T-helper 2 cell treated with Interferon-gamma antibody and Interleukin-4, amounts not matched to agents 5 μg/mL and 100 μg/mL, for 36 hours (primary cell): ENCODE measurements around the gene KRTAP12-1.
"Not testable (repeated sequence)": the region's sequence is repeated elsewhere in the genome, so short reads cannot be mapped to it uniquely, and the experiment has no call there.

Source experiments
- DNase-seq: peaks from one replicate; pipeline ENCODE4 v3.0.0; 2021; ENCODE audit warnings: low spot score
- H3K27ac Mint-ChIP-seq: one replicate; pipeline ENCODE4 v1.8.0; 2021; ENCODE audit warnings: mild to moderate bottlenecking, mixed read lengths
- H3K27me3 Mint-ChIP-seq: one replicate; pipeline ENCODE4 v1.8.0; 2021; ENCODE audit warnings: low read depth, mixed read lengths
- H3K36me3 Mint-ChIP-seq: one replicate; pipeline ENCODE4 v1.8.0; 2021; ENCODE audit warnings: low read depth, mixed read lengths
- H3K4me1 Mint-ChIP-seq: one replicate; pipeline ENCODE4 v1.8.0; 2021; ENCODE audit warnings: low read depth, mixed read lengths
- H3K4me3 Mint-ChIP-seq: one replicate; pipeline ENCODE4 v1.8.0; 2022; ENCODE audit warnings: mild to moderate bottlenecking, moderate library complexity, mixed read lengths
- H3K9me3 Mint-ChIP-seq: one replicate; pipeline ENCODE4 v1.8.0; 2021; ENCODE audit warnings: mixed read lengths

The KRTAP12-1 gene

DNA sequence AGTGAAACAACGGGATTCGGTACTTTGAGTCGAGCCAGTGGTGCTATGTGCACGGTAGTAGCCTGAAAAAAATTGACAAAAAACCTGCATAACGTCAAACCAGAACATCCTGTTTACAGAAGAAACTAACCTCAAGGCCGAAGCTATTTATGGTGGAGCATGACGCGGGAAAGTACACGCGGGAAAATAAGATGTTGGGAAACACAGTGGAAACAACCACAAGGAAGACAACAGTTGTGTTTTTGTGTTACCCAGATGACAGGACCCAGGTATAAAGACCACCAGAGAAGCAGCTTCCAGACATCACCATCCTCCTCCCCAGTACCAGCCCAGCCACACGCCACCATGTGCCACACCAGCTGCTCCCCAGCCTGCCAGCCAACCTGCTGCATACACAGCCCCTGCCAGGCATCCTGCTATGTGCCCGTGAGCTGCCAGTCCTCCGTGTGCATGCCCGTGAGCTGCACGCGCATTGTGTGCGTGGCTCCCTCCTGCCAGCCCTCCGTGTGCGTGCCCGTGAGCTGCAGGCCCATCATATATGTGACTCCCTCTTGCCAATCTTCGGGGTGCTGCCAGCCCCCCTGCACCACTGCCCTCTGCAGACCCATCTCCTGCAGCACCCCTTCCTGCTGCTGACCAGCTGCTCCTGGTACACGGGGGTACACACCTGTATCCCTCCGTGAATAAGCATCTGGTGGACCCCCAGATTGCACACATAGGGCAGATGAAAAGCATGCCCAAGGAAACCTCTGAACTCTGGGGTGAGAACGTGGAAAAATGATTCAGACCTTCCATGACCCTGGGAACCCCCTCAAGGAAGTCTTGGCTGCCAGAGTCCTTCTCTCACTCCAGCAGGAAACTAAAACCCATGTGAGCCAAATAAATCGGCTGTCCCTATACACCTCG is 24.1 kb downstream of the KRTAP12-1 start, which contains the start of gene KRTAP12-3:
TSS of gene KRTAP12-3 (plus strand) at position 298 of the 906 bp plus-strand sequence. CDS start at position 346, 48 bp downstream.
- Mint-ChIP-seq H3K9me3 (peaks cover 36% of the 10 kb centered on the region), H3K27ac (peak within 1 kb of the TSS; percentile 93), H3K27me3 (peaks cover 13% of the 10 kb centered on the region), H3K4me3 (peak within 1 kb of the TSS; percentile 70), H3K4me1 (peaks cover 46% of the 10 kb centered on the region), H3K36me3 (peaks cover 37% of the 10 kb centered on the region)
- DNase-seq, result peak; percentile 14

DNA sequence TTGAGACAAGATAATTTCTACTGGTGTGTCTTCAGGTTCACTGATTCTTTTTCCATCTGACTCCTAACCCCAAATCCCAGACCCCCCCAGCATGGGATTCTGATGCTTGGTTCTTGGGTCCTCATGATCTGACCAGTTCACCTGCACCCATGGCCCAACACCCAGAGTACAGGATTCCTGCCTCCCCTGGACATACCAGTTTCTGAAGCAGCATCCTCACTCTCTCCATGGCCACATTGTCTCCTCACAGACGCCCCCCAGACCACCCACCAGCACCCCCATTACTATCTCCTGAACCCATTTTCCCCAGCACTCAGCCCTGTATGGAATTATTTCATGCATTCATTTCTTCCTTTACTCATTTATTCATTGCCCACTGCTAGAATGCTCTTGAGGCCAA is 25.1 kb downstream of the KRTAP12-1 start:
- Mint-ChIP-seq H3K36me3 (peaks cover 37% of the 10 kb centered on the region), H3K4me1 (peaks cover 46% of the 10 kb centered on the region), H3K27me3 (peaks cover 7% of the 10 kb centered on the region), H3K27ac (peak overlapping the region; percentile 93), H3K9me3 (peaks cover 36% of the 10 kb centered on the region), H3K4me3 (peak overlapping the region; percentile 70)
- no peak for DNase-seq

DNA sequence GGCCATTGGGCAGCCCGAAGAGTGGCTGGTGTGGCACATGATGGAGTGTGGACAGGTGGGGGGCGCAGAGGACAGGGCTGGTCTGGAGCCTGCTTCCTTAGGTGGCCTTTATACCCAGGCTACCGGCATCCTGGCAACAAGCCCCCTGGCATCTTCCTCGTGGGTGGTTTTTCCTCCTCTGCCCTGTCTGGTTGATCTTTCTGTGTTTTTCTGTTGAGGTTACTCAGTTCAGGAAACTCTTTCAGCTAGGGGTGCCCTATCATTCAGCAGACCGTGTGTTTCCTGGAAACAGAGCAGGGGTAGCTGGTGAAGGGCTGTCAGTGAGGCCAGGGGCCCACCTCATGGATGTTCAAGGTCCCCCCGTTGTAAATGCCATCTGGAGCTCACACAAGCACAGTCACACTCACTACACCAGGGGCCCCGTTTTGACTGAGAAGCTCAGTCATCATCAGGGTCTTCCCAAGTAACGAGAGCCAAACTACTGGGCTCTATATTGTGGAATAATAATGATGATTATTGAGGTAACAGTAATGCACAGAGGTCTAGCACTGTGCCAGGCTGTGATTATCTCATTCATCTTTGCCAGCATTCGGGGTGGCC is 27.3 kb downstream of the KRTAP12-1 start, which contains the start of gene KRTAP12-4:
TSS of gene KRTAP12-4 (minus strand) at position 84 of the 600 bp plus-strand sequence. CDS start at position 39, 45 bp downstream.
- peaks cover 37% of the 10 kb centered on the region for H3K36me3 Mint-ChIP-seq
- peaks cover 44% of the 10 kb centered on the region for H3K4me1 Mint-ChIP-seq
- peaks cover under 1% of the 10 kb centered on the region for H3K27me3 Mint-ChIP-seq
- no peak for DNase-seq
- H3K9me3 Mint-ChIP-seq, result peaks cover 32% of the 10 kb centered on the region
- no peak within 1 kb of the TSS for H3K4me3 Mint-ChIP-seq
- peak within 1 kb of the TSS; percentile 50 for H3K27ac Mint-ChIP-seq

DNA sequence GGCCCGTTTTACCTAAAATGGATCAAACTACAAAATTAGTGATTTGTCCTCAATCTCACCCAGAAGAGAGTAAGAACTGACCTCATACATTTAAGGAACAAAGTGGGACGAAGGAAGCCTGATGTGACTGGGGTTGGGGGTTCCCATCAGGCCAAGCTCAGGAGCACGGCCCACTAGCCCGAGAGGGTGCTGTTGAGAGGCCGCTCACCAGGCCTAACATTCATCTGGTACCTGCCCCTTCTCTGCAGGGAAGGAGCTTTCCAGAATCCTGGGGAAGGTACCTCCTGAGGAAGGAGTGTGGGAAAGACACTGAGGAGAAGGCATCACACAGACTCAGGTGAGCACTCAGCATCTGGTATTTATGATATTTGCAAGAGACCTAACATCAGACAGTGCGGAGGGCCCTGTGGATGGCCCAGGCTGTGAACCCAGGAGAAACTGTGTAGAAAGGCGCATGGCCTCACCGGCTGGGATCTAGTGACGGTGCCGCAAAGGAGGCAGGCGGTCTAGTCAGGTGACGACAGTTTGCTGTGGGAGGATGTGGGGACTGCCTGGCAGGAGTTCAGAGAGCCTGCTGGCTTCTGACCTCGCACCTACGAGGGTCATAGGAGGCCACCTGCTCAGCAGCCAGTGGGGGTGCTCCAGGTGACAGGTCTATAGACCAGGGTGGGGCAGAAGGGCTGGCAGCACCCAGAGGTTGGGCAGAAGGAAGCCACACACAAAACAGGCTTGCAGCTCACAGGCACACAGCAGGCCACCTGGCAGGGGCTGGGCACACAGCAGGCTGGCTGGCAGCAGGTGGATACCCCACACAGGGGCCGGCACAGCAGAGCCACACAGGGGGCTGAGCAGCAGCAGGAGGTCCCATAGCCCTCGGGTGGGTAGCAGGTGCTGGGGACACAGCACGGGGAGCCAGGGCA is 28.0 kb downstream of the KRTAP12-1 start:
- peak overlapping the region; percentile 50 for H3K27ac Mint-ChIP-seq
- peaks cover 37% of the 10 kb centered on the region for H3K36me3 Mint-ChIP-seq
- DNase-seq, result no peak
- H3K4me1 Mint-ChIP-seq, result peaks cover 37% of the 10 kb centered on the region
- no peaks in the 10 kb centered on the region for H3K27me3 Mint-ChIP-seq
- peaks cover 28% of the 10 kb centered on the region for H3K9me3 Mint-ChIP-seq
- H3K4me3 Mint-ChIP-seq, result no peak overlapping the region

DNA sequence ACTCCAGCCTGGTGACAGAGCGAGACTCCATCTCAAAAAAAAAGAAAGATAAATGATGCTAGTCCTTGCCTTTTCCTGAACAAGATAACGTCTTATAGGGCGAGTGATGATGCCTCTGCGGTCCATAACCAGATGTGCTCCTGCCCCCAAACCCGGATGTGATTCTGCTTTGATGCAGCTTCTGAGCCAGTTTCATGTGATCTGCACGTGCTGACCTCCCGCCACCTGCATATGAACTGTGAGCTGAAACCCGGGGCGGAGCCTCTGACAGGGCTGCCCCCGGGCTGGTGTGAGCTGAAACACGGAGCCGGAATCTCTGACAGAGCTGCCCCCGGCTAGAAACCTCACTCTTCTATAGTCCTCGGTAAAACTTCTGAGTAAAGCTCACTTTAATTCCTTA is 28.8 kb downstream of the KRTAP12-1 start:
- no peak overlapping the region for H3K27ac Mint-ChIP-seq
- H3K4me3 Mint-ChIP-seq, result no peak overlapping the region
- peaks cover 30% of the 10 kb centered on the region for H3K36me3 Mint-ChIP-seq
- H3K4me1 Mint-ChIP-seq, result peaks cover 29% of the 10 kb centered on the region
- no peaks in the 10 kb centered on the region for H3K27me3 Mint-ChIP-seq
- peaks cover 20% of the 10 kb centered on the region for H3K9me3 Mint-ChIP-seq
- DNase-seq, result no peak

DNA sequence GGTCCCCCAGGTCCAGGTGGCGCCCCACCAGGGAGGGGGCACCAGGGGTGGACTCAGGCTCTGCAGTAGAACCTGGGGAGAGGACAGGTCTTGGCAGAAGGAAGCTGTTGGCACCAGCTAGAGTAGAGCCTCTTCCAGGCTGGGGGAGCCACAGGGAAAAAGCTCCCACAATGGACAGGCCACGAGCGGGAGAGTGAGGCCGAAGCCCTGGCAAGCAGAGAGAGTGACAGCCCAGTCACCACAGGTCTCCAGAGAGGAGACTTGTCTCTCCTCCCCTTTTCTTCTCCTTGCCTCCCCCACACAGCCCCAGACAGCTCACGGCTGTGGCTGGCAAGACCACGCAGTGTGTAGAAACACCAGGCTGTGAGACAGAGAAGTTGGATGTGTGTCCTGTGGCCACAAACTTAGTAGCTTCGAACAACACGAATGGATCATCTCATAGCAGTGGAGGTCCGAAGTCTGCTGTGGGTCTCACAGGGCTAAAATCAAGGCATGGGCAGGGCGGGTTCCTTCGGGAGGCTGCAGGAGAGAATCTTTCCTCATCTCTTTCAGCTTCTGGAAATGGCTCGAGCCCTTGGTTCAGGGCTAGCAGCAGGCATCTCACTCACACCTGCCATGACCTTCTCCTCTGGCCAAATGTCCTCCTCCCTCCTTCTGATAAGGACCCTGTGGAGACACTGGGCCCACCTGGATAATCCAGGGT is 30.8 kb downstream of the KRTAP12-1 start:
- H3K27me3 Mint-ChIP-seq, result no peaks in the 10 kb centered on the region
- H3K27ac Mint-ChIP-seq, result no peak overlapping the region
- DNase-seq, result no peak
- H3K36me3 Mint-ChIP-seq, result peaks cover 12% of the 10 kb centered on the region
- H3K9me3 Mint-ChIP-seq, result peaks cover 9% of the 10 kb centered on the region
- peaks cover 11% of the 10 kb centered on the region for H3K4me1 Mint-ChIP-seq
- no peak overlapping the region for H3K4me3 Mint-ChIP-seq

DNA sequence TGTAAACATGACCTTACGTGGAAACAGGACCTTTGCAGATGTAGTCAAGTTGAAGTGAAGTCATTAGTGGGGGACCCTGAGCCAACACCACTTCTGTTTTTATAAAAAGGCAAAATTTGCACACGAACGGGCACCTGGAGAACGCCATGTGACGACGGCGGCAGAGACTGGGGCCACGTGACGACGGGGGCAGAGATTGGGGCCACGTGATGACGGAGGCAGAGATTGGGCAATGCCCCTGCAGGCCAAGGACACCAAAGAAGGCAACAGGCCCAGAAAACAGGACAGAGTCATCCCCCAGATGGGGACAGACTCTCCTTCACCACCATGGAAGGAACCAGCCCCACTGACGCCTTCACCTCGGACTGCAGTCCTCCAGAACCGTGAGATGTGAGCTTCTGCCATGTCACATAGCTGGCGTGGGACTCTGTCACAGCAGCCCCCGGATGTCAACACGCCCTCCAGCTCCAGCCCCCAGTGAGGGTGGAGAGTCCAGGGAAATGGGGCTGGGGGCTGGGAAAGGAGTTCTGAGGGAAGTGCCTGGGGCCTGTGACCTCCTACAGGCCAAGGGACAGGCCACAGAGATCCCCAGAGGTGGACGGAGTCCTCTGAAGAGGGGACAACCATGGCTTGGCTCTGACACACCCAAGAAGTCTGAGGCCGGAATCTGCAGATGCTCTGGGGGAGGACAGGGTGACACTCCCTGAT is 31.5 kb downstream of the KRTAP12-1 start:
- H3K4me3 Mint-ChIP-seq, result no peak overlapping the region
- H3K36me3 Mint-ChIP-seq, result peaks cover 7% of the 10 kb centered on the region
- peaks cover 11% of the 10 kb centered on the region for H3K4me1 Mint-ChIP-seq

DNA sequence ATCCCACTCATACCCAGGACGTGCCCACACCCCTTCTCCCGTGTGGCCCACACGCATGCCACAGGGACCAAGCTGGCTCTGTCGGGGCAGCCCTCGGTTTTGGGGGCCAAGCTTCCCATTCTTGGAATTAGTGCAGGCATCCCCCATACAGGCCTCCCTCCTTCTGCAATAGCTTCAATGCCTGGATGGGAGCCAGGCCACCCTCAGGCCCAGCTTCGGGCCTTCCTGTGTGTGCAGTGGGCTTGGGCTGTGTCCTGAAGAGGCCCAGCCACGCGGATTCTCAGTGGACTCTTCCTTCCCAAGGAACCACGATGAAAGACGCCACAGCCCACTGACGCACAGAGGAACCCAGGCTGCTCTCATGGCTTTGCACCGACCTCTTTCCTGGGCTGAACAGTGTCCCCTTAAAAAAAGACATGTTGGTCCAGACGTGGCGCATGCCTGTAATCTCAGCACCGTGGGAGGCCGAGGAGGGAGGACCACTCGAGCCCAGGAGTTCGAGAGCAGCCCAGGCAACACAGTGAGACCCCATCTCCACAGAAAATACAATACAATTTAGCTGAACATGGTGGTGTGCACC is 32.4 kb downstream of the KRTAP12-1 start:
- Mint-ChIP-seq H3K4me3 (no peak overlapping the region), H3K36me3 (peaks cover 7% of the 10 kb centered on the region), H3K9me3 (peaks cover 13% of the 10 kb centered on the region), H3K4me1 (peaks cover 9% of the 10 kb centered on the region), H3K27ac (no peak overlapping the region), H3K27me3 (no peaks in the 10 kb centered on the region)
- DNase-seq, result no peak

More for the DNA sequence above, 31.5 kb downstream of the KRTAP12-1 start:
- Mint-ChIP-seq H3K9me3 (peaks cover 7% of the 10 kb centered on the region), H3K27me3 (no peaks in the 10 kb centered on the region), H3K27ac (no peak overlapping the region)
- DNase-seq, result no peak

DNA sequence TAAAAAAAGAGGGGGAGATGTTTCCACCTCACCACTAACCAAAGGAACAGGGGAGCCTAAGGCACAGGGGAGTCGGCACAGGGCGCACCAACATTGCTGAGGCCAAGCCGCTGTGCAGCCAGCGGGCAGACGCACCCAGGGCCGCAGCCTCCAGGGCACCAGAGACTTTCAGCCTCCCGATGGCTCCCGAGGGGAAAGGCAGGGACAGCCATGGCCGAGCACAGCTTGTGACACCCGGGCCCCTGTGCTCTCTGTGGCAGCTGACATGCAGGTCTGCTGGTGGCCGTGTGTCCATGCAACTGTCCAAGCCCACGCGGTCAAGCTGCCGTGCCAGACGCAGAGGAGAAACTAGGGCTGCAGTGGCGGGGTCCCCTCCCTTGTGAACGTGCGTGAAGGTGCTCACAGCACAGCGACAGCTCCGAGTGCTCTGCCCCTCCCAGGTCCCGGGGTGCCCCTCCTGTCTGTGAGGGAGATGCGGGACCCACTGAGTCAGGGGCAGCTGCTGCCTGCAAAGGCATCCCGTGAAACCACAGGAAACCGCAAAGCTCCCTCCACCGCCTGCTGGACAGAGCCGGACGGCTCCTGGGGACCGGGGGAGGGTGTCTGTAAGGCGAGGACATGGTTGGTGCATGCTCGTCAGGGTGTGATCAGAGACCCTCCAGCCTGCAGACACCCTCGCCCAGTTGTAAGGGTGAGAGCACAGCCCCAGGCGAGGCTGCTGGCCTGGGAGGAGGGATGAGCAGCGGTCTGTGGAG is 33.2 kb downstream of the KRTAP12-1 start:
- Mint-ChIP-seq H3K27ac (no peak overlapping the region), H3K4me1 (peaks cover 3% of the 10 kb centered on the region), H3K36me3 (peaks cover 6% of the 10 kb centered on the region), H3K9me3 (peaks cover 22% of the 10 kb centered on the region), H3K4me3 (no peak overlapping the region), H3K27me3 (no peaks in the 10 kb centered on the region)
- no peak for DNase-seq

DNA sequence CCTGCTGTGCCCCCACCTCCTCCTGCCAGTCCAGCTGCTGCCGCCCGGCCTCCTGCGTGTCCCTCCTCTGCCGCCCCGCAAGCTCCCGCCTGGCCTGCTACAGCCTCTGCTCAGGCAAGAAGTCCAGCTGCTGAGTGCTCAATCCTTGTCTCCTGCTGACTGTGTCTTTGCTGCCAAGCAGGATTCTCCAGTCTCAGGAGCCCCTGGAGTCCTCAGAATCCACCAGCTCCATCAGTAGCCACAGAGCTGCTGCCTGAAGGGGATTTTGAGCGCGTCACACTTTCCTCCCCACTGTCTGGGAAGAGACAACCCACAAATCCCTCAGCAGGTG is 34.8 kb downstream of the KRTAP12-1 start:
- no peaks in the 10 kb centered on the region for H3K4me1 Mint-ChIP-seq
- peaks cover 5% of the 10 kb centered on the region for H3K36me3 Mint-ChIP-seq
- no peaks in the 10 kb centered on the region for H3K27me3 Mint-ChIP-seq
- peaks cover 34% of the 10 kb centered on the region for H3K9me3 Mint-ChIP-seq
- H3K4me3 Mint-ChIP-seq, result no peak overlapping the region
- no peak for DNase-seq
- H3K27ac Mint-ChIP-seq, result no peak overlapping the region

DNA sequence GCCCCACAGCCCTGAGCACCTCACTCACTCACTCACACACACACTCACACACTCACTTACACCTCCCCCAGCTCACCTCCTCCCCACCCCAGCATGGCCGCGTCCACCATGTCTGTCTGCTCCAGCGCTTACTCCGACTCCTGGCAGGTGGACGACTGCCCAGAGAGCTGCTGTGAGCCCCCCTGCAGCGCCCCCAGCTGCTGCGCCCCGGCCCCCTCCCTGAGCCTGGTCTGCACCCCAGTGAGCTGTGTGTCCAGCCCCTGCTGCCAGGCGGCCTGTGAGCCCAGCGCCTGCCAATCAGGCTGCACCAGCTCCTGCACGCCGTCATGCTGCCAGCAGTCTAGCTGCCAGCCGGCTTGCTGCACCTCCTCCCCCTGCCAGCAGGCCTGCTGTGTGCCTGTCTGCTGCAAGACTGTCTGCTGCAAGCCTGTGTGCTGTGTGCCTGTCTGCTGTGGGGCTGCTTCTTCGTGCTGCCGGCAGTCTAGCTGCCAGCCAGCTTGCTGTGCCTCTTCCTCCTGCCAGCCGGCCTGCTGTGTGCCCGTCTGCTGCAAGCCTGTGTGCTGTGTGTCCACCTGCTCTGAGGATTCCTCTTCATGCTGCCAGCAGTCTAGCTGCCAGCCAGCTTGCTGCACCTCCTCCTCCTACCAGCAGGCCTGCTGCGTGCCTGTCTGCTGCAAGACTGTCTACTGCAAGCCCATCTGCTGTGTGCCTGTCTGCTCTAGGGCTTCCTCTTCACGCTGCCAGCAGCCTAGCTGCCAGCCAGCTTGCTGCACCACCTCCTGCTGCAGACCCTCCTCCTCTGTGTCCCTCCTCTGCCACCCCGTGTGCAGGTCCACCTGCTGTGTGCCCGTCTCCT is 35.4 kb downstream of the KRTAP12-1 start, which contains the start of gene KRTAP10-11:
TSS of gene KRTAP10-11 (plus strand) at position 49 of the 856 bp plus-strand sequence. CDS start at position 94, 45 bp downstream.
- H3K27me3 Mint-ChIP-seq, H3K4me3 Mint-ChIP-seq, H3K4me1 Mint-ChIP-seq, H3K36me3 Mint-ChIP-seq, H3K27ac Mint-ChIP-seq, DNase-seq: not testable (repeated sequence)
- H3K9me3 Mint-ChIP-seq, result peaks cover 39% of the 10 kb centered on the region
